Measurements from ENCODE around the gene MAT2A. TPM values are rescaled to one million over a fixed set of nuclear protein-coding genes. Genes with fewer than 3 reads are reported as not detected.
A peak's percentile ranks its signal among the peaks of the same experiment; 100 is the strongest.

The MAT2A gene
- total and polyA plus RNA-seq, 9 of the 15 experiments (the other 6 are each of a cell fraction or from before 2014, with no cell fraction given), result 130 to 1,027 (median 240) TPM

GRCh38 chr2:85514323-85514722 lies 24.6 kb upstream of the MAT2A start:
- 0 out of 2 replicates have a peak, but pooled peaks have one; percentile 51 for TF ChIP-seq ZNF408 (CRISPR knock-in tag; IDR thresholded peaks at IDR 0.05; ENCODE audit: low read depth)
- peak; percentile 29; the same call in 1 of the 2 replicates for TF ChIP-seq NFIX (CRISPR knock-in tag; IDR thresholded peaks at IDR 0.05; ENCODE audit: low read depth)
- no peak for TF ChIP-seq RFX5 (IDR thresholded peaks at IDR 0.05; ENCODE audit: low read depth, low read length)
- 0 out of 2 replicates have a peak, but pooled peaks have one; percentile 56 for TF ChIP-seq ZNF277 (CRISPR knock-in tag; IDR thresholded peaks at IDR 0.05; ENCODE audit: borderline replicate concordance)
- Histone ChIP-seq H3K27me3 (ENCODE audit: control insufficient read depth in 2 of 2, insufficient read depth in 2 of 2, low read length in 2 of 2) (no peaks in the 10 kb centered on the region), H3K27ac (ENCODE audit: extremely low read depth, low read depth, low read length) (no peak overlapping the region), H3K79me2 (ENCODE audit: control insufficient read depth, insufficient read depth, low read length) (no peaks in the 10 kb centered on the region), H4K20me1 (replicated peaks; ENCODE audit: control insufficient read depth, insufficient read depth, low read length) (no peaks in the 10 kb centered on the region), H3K36me3 (ENCODE audit: control insufficient read depth, insufficient read depth, low read length) (no peaks in the 10 kb centered on the region), H3K4me1 (replicated peaks in 1 of 2; ENCODE audit: control insufficient read depth in 2 of 2, insufficient read depth in 2 of 2, low read length in 2 of 2) (peaks cover 4 to 7% of the 10 kb centered on the region in 2 experiments; a peak in 2 of 5 replicates), H3K9ac (ENCODE audit: insufficient read depth in 1 of 2, low read depth in 2 of 2, low read length in 2 of 2) (no peak overlapping the region), H2AFZ (ENCODE audit: low read depth, low read length) (no peak overlapping the region), H3K4me2 (ENCODE audit: insufficient read depth, low read length) (no peak overlapping the region), H3K9me1 (ENCODE audit: control insufficient read depth, insufficient read depth, low read length) (no peaks in the 10 kb centered on the region), H3K9me3 (replicated peaks; ENCODE audit: control insufficient read depth, insufficient read depth, low read depth, low read length) (no peaks in the 10 kb centered on the region), H3K4me3 (no peak overlapping the region)
- FAIRE-seq (no peak), ATAC-seq (no peak), DNase-seq (ENCODE audit: extremely low read depth in 1 of 4, low spot score in 3 of 4) (no peak)
- CTCF ChIA-PET (ENCODE audit: low intra/inter-chr PET ratio), result no interaction called here
- WGBS (ENCODE audit: insufficient coverage, low coverage, missing lambda C conversion rate), result 75% methylated on average over 6 of the region's 6 CpGs
- intact Hi-C loops (cut with micrococcal nuclease), result no loop called here
- POLR2A ChIA-PET, result interaction anchor here (2.4 kb wide), 1 partner anchor 10 kb away, joined by 13 read pairs; no protein-coding TSS in a partner anchor
- BruUV-seq (replicated peaks), result no TSS peak
- in situ Hi-C loops (cut with MboI), result no loop called here

All from K562 (cell line).